Daoy (cell line): ENCODE results near the gene ZNF618. TPM values are rescaled to one million over a fixed set of nuclear protein-coding genes. Genes with fewer than 3 reads are reported as not detected.

ENCODE experiments used
- DNase-seq: peaks from one replicate; pipeline ENCODE4 v3.0.0-alpha.2; 2015; ENCODE audit warnings: low read depth
- total RNA-seq: library from RNA; depleted of rRNA; stranded (reverse); fragments of >200 nt; shearing (Covaris generic); gene quantifications from 2 replicates; pipeline ENCODE4 v1.2.3, GENCODE V29; 2014; rRNA removed

Gene ZNF618
- 5.0 and 6.3 TPM in 2 replicates for total RNA-seq

GRCh38 chr9:113876151-113876992, at the start of gene ZNF618:
Gene ZNF618, plus strand, starts transcription at chr9:113876309. Its CDS starts 72 bp downstream, at chr9:113876381.
- DNase-seq, result peak; percentile 71

- DNase-seq, result no peak
These were observed 47.9 kb upstream of the ZNF618 start for GRCh38 chr9:113828221-113828620.

DNA sequence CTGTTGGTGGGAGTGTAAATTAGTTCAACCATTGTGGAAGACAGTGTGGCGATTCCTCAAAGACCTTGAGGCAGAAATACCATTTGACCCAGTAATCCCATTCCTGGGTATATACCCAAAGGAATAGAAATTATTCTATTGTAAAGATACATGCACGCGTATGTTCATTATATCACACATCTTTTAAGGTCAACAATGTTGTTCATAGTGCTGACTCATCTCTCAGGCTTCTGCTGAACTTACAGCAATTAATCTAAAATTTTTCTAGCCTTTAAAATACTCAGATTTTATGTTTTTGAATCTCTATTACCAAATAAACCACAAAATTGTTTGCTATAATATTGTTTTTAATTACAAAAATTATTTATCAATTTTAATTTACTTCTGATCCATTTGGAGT, 38.8 kb upstream of the ZNF618 start:
- no peak for DNase-seq

DNA sequence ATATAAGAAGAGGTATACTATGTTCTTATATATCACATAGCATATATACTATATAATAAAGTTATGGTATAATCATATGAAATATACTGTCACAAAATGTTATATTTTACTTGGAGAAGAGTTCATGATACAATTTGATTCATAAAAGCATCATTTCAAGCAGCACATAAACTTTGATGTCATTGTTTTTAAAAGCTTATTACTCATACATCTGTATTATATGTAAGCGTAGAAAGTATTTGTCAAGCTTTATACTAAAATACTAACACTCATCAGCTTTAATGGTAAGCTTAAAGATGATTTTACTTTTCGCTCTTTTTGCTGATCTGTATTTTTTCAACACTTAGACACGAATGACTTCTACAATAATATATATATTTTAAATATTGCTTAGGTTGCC, 34.0 kb upstream of the ZNF618 start:
- DNase-seq, result no peak

DNA sequence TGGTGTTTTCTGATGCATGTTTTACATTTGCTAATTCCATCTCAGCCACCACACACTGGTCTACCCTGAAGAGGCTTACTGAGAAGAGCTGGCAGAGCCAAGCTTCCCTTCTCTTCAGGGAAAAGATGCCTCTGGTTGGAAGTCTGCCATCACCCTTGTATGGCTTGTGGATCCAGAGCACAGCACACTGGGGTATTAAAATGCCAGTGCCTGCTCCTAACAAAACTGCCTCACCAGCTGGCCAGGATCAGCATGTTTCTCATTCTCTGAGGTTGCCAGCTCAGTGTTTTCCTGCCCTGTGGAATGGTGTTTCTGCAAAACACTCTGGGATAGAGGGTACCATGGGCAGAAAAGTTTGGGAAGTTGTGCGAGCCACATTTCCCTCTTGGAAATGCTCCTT, 31.6 kb upstream of the ZNF618 start:
- DNase-seq, result no peak

DNA sequence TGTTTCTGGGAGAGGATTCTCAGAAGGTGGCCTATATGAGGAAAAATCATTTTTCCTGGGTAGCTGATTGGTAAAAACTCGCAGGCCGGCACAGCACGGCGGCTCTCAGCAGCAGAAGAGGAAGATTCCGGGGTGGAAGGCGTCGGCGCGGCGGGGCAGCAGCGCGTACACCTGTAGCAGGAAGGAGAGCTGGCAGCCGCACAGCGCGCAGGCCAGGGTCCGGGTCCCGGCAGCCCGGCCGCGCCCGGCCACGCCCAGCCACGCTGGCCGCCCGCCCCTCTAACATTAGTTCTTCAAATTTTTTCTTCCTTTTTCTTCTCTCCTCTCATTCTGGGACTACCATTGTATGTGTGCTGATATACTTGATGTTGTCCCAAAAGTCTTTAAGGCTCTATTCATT, 24.8 kb upstream of the ZNF618 start:
- no peak for DNase-seq

DNA sequence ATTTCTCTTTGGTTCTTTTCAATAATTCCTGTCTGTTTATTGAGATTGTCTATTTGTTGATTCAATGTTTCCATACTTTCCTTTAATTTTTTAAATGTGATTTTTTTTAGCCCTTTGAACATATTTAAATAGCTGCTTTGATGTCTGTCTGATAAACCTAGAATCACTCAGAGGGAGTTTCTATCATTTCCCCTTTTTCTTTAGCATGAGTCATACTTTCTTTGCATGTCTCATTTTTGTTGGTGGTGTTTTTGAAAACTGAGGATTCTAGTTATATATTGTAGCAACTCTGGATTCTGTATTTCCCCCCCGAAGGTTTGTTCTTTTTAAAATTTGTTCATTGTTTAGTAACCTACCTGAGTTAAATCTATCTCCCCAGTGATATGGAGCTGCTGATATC, 24.2 kb upstream of the ZNF618 start:
- DNase-seq, result no peak

- DNase-seq, result no peak
These were observed 22.8 kb upstream of the ZNF618 start for GRCh38 chr9:113853333-113853732.

GRCh38 chr9:113854310-113854709, 21.8 kb upstream of the ZNF618 start:
- DNase-seq, result no peak

GRCh38 chr9:113857875-113858274, 18.2 kb upstream of the ZNF618 start:
- DNase-seq, result no peak

DNA sequence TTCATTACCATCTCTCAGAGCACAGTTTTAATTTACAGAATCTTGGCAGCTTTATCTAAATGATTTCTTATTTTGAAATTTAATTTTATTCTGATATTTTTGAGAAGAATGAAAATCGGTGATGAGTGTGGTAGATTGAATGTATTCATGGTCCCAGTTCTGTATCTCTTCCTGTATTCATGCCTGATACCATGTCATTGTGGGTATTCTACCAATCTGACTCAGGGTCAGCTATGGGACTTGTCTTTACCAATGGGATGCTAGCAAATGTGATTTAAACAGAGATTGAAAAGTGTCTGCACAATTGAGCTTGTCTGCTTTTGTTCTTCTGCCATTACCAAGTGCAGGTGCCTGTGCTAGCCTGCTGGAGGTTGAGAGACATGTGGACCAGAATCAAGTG, 17.8 kb upstream of the ZNF618 start:
- DNase-seq, result no peak

- DNase-seq, result no peak
These were observed 12.8 kb upstream of the ZNF618 start for GRCh38 chr9:113863345-113863744.

GRCh38 chr9:113868501-113868900, 7.6 kb upstream of the ZNF618 start:
- DNase-seq, result no peak

GRCh38 chr9:113872485-113873143, 3.5 kb upstream of the ZNF618 start:
- no peak for DNase-seq

GRCh38 chr9:113873446-113873845, 2.7 kb upstream of the ZNF618 start:
- DNase-seq, result no peak

DNA sequence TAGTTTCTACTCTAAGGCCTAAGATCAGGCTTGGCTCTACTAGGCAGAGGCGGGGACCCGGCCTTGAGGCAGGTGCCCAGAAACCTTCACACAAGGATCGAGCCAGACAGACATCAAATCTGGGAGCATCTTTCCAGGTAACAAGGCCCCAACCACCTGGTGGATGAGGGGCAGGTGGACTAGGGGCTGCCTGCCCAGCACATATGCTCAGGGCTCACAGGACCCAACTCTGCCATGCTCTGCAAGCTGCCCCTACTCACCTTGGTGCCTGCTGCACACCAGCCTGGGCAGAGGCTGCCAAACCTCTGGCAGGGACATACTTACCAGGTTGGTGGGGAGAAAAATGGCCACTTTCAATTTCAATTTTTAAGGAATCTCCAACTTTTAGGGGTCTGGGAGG, 2.2 kb upstream of the ZNF618 start:
- DNase-seq, result no peak

DNA sequence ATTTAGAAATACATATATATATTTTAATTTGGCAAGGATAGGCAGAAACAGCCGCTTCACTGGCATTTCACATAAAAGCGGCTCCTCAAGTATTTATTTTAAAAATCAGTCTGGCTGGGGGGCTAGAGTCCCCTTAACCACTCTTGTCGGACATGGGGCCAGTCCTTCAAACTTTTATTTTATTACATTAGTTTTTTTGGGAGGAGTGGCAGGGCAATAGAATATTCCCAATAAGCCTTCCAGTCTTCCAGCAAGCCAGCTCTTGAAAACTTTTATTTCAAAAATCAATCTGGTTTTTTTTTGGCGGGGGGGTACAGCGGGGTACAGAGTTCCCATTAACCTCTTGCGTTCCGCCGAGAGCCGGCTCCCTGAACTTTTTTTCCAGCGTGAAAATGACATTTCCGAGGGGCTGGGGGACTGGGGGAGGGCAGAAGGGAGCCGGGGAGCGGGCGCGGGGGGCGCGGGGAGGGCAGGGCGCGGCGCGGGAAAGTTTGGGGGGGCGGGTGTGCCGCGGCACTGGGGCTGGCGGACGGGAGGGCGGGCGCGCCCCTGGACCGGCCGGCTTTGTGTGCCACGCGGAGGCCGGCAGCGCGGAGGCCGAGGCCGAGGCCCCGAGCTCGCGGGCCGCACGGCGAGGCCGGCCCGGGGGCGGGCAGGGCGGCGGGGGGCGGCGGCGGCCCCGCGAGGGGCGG, 504 bp upstream of the ZNF618 start:
- DNase-seq, result peak; percentile 72

GRCh38 chr9:113876993-113877368, 872 bp downstream of the ZNF618 start:
- DNase-seq, result no peak

DNA sequence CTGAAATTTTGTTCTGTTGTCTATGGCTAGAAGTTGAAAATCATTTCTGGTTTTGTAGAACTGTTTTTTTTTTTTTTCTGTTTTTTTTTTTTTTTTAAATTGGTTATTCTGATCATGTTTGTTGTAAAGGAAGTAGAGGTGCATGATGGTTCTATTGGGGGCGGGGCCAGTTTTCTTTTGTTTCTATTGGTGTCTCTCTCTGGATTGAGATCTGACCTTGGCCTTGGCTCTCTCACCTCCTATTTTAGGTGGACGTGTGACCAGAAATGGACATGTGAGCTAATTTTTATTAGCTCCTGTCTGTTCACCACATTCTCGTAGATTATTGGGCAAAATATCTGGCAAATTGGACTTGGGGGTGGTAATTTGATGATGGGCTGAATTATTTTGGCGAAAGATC, 3.2 kb downstream of the ZNF618 start:
- DNase-seq, result no peak

DNA sequence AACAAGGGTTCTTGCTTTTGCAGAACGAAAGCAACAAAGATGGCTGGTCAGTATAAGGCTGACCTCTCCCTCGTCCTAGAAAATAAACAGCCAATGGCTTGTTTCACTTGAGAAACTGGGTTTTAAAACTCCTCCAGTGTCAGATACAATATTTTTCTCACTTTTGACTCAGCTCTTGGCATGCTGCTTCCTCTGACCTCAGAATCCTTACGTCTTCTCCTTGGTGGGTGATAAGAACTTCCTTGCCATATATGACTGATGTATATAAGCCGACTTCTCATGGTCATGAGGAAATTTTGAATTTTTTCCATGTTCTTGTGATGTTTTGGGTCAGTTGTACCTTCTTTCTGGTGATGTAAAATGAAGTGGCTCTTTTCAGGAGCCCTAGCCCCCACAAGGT, 3.8 kb downstream of the ZNF618 start:
- DNase-seq, result peak; percentile 27

DNA sequence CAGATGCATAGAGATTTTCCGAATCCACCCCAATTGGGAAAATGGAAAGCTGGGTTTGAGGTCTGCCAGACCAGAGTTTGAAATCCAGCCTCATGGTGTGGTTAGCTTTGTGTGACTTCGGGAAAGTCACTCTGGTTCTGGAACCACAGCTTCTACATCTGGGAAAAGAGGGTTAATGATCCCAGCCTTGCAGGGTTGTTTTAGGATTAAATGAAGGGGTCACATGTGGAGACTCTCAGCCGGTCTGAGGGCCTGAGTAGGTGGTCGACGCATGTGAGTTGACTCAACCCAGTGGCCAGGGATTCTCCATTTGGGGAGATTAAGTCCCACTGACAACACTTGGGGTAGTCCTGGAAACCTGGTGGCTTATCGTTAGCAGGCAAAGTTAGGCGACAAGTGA, 6.1 kb downstream of the ZNF618 start:
- DNase-seq, result no peak

DNA sequence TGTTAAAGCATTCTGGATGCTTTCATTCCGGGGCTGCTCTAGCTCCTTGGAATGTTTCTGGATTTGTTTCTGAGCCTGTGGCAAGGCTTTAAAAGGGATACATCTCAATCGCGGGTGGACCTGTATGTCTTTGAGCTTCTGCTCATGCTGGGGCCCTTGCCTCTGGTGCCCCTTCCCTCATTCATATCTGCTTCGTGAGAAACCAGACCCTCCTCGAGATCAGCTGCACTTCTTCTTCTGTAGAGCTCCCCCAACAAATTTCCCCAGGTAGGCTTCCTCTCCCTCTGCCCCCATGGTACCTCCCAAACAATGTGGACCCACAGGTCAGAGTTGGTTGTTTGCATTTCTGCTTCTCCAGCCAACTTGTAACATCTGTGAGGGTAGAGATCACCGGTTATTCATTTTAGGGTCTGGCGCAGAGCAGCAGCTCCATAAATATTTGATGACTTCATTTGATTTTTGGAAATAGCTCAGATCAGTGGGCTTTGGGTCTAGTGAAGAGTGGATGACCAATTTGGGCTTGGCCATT, 6.6 kb downstream of the ZNF618 start:
- no peak for DNase-seq
